GM23248 (cell line): Measurements from ENCODE around the gene AKT1S1. TPM values are rescaled to one million over a fixed set of nuclear protein-coding genes. Genes with fewer than 3 reads are reported as not detected.

Experiments used
- DNase-seq: peaks from one replicate; pipeline ENCODE4 v3.0.0-alpha.2; 2015
- H2AFZ ChIP-seq: fragments of 200-600 bp; sonication (generic); 2 replicates; pipeline ENCODE4 v1.6.1; 2016; ENCODE audit warnings: antibody characterized with exemption
- H3F3A ChIP-seq: fragments of 200-600 bp; sonication (generic); 2 replicates; pipeline ENCODE4 v1.6.1; 2016; ENCODE audit warnings: mild to moderate bottlenecking, antibody characterized with exemption, mixed run types; ENCODE audit not compliant: insufficient read depth
- H3K27ac ChIP-seq: fragments of 200-600 bp; sonication (generic); 2 replicates; pipeline ENCODE4 v1.5.1; 2016; ENCODE audit warnings: mild to moderate bottlenecking
- H3K27me3 ChIP-seq: fragments of 200-600 bp; sonication (generic); replicated peaks from 2 replicates; pipeline ENCODE4 v1.6.1; 2016; ENCODE audit warnings: mild to moderate bottlenecking; ENCODE audit not compliant: insufficient read depth
- H3K36me3 ChIP-seq: fragments of 200-600 bp; sonication (generic); 2 replicates; pipeline ENCODE4 v1.6.1; 2016; ENCODE audit warnings: low read depth, mild to moderate bottlenecking
- H3K4me1 ChIP-seq: fragments of 200-600 bp; sonication (generic); 2 replicates; pipeline ENCODE4 v1.6.1; 2016; ENCODE audit warnings: mild to moderate bottlenecking; ENCODE audit not compliant: insufficient read depth
- H3K4me2 ChIP-seq: fragments of 200-600 bp; sonication (generic); one replicate; pipeline ENCODE4 v1.6.1; 2016; ENCODE audit warnings: mild to moderate bottlenecking; ENCODE audit not compliant: unreplicated experiment
- H3K4me3 ChIP-seq: fragments of 200-600 bp; sonication (generic); 2 replicates; pipeline ENCODE4 v1.5.1; 2016; ENCODE audit warnings: mild to moderate bottlenecking
- H3K79me2 ChIP-seq: fragments of 200-600 bp; sonication (generic); 2 replicates; pipeline ENCODE4 v1.6.1; 2016; ENCODE audit warnings: mild to moderate bottlenecking; ENCODE audit not compliant: insufficient read depth
- H3K9ac ChIP-seq: fragments of 200-600 bp; sonication (generic); 2 replicates; pipeline ENCODE4 v1.6.1; 2016; ENCODE audit warnings: mild to moderate bottlenecking
- H3K9me2 ChIP-seq: fragments of 200-600 bp; sonication (generic); 2 replicates; pipeline ENCODE4 v1.6.1; 2016; ENCODE audit warnings: mixed run types, mild to moderate bottlenecking, moderate library complexity; ENCODE audit not compliant: insufficient read depth
- H3K9me3 ChIP-seq: fragments of 200-600 bp; sonication (generic); one replicate; pipeline ENCODE4 v1.6.1; 2017; ENCODE audit warnings: low read depth
- H4K20me1 ChIP-seq: fragments of 200-600 bp; sonication (generic); 2 replicates; pipeline ENCODE4 v1.6.0; 2016; ENCODE audit not compliant: insufficient read depth
- EZH2 ChIP-seq: fragments of 200-600 bp; sonication (generic); IDR thresholded peaks from 2 replicates; pipeline ENCODE4 v1.6.1; 2018; ENCODE audit warnings: antibody characterized with exemption, mild to moderate bottlenecking; ENCODE audit not compliant: insufficient read depth, poor library complexity, severe bottlenecking
- EZH2phosphoT487 ChIP-seq: fragments of 200-600 bp; sonication (generic); IDR thresholded peaks from 2 replicates; pipeline ENCODE4 v1.6.1; 2018; ENCODE audit warnings: antibody characterized with exemption, moderate library complexity, mild to moderate bottlenecking, low read depth; ENCODE audit not compliant: insufficient read depth
- WGBS, 2 experiments: methylation state at CpG; one replicate each; pipeline ENCODE4 v1.1.6; 2015 to 2017; ENCODE audit warnings: low lambda C conversion rate in 2 of 2, low coverage in 1 of 2; ENCODE audit errors: missing lambda C conversion rate in 2 of 2; 5-methylcytosine and 5-hydroxymethylcytosine counted together
- in situ Hi-C: fragments of 300-500 bp; cut with MboI; formaldehyde crosslinking; loops from 2 replicates; pipeline ENCODE4 v1.15.0; 2020
- polyA plus RNA-seq: library from polyadenylated mRNA; unstranded; fragments of >200 nt; fragmentation: Nextera tagmentation; extraction: Ambion mirVana; gene quantifications from 2 replicates; pipeline ENCODE4 v1.2.1, GENCODE V29; 2016
- total RNA-seq: library from RNA; depleted of rRNA; stranded (reverse); fragments of >200 nt; shearing (Covaris generic); gene quantifications from 2 replicates; pipeline ENCODE4 v1.2.3, GENCODE V29; 2014

AKT1S1 gene
- total and polyA plus RNA-seq, 2 experiments from 2014 or later, result 17.3 to 60.4 TPM

GRCh38 chr19:49872245-49873128 is 4.7 kb downstream of the AKT1S1 start:
- DNase-seq, result no peak
- Histone ChIP-seq H4K20me1 (no peaks in the 10 kb centered on the region), H3K9me3 (no peaks in the 10 kb centered on the region), H3K27me3 (no peaks in the 10 kb centered on the region), H3K4me3 (no peak overlapping the region), H2AFZ (no peak overlapping the region), H3K36me3 (0 out of 2 replicates have a peak, but pooled peaks cover 2% of the 10 kb centered on the region), H3K9ac (no peak overlapping the region), H3K9me2 (no peaks in the 10 kb centered on the region), H3F3A (peaks cover 16% of the 10 kb centered on the region; the same call in 1 of the 2 replicates), H3K4me1 (peaks cover 19% of the 10 kb centered on the region), H3K27ac (no peak overlapping the region), H3K4me2 (no peak overlapping the region), H3K79me2 (peaks cover 51% of the 10 kb centered on the region)
- TF ChIP-seq EZH2phosphoT487 (no peak), EZH2 (no peak)
- in situ Hi-C loops, result no loop called here
- 69 to 79% methylated on average over 15 to 27 of the region's 27 CpGs for WGBS, 2 experiments

DNA sequence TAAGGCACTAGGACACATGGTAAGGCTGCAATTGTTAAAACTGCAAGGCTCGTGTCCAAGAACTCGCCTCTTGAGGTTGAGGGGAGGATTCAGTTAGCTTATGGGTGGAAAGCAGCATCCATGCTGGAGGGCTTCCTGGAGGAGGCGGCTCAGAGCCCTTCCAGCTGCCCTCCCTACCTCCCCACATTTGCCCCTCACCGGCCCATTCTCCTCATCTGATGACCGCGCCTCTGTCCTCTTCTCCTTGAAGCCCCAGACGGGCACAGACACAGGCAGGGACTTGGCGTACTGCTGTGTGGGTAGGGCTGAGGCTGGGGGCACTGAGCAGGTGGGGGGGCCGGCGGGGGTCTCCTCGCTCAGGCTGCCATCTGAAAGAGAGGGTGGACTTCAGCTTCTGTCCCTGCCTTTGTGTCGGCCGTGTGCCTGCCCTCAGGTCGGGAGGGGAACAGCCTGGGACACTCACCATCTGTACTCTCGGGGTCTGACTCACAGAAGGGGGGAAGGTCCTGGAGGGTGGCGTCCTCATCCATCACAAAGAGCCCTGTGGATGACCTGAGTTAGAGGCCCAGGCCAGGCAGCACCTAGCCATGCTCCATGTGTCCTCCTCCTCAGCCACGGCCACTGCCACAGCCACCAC is 5.7 kb downstream of the AKT1S1 start:
- Histone ChIP-seq H3K27ac (no peak overlapping the region), H3K79me2 (peaks cover 54% of the 10 kb centered on the region), H3F3A (peaks cover 16% of the 10 kb centered on the region), H3K36me3 (0 out of 2 replicates have a peak, but pooled peaks cover 2% of the 10 kb centered on the region), H3K4me2 (no peak overlapping the region), H3K9ac (no peak overlapping the region), H3K4me3 (no peak overlapping the region), H3K9me2 (no peaks in the 10 kb centered on the region), H3K9me3 (no peaks in the 10 kb centered on the region), H3K27me3 (no peaks in the 10 kb centered on the region), H2AFZ (no peak overlapping the region), H3K4me1 (peaks cover 19% of the 10 kb centered on the region), H4K20me1 (no peaks in the 10 kb centered on the region)
- DNase-seq, result peak; percentile 35
- 83 to 88% methylated on average over 17 of the region's 17 CpGs for WGBS, 2 experiments
- no peak for TF ChIP-seq EZH2phosphoT487
- no peak for TF ChIP-seq EZH2
- in situ Hi-C loops, result no loop called here

DNA sequence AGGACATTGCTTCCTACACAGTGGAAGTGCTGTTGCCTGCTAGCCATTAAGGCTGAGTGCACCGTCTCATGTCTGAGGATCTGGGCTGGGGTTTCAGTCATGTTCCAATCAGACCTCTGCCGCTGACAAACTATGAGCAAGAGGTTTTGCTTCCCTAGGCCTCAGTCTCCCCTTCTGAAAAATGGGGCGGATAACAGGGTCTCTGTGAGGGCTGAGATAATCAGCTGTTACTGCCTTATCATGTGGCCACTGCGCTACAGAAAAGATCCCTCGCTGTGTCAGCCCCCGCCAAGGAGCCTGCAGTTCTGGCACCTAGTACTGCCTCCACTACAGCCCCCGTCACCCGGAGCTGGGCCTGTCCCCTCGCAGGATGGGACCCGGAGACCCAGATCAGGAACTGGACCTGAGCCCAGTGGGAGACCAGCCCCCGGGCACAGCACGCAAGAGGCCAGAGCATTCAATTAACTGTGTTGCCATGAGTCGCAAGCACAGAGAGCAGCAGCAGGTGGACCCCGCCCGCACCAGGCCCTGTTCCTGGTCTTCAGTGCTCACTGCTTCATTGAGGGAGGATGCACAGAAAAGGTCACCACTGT is 6.8 kb downstream of the AKT1S1 start:
- in situ Hi-C loops, result no loop called here
- no peak for DNase-seq
- peaks cover 55% of the 10 kb centered on the region for H3K79me2 ChIP-seq
- no peaks in the 10 kb centered on the region for H3K27me3 ChIP-seq
- peak overlapping the region; percentile 73 for H3K4me2 ChIP-seq
- no peaks in the 10 kb centered on the region for H4K20me1 ChIP-seq
- H3K27ac ChIP-seq, result peak overlapping the region; percentile 50
- no peaks in the 10 kb centered on the region for H3K9me3 ChIP-seq
- WGBS, 2 experiments, result 63 to 64% methylated on average over 15 of the region's 15 CpGs
- peak overlapping the region; percentile 68 for H3K4me3 ChIP-seq
- TF ChIP-seq EZH2 (no peak), EZH2phosphoT487 (no peak)
- H3F3A ChIP-seq, result peaks cover 16% of the 10 kb centered on the region
- H3K4me1 ChIP-seq, result peaks cover 26% of the 10 kb centered on the region
- 0 out of 2 replicates have a peak, but pooled peaks cover 2% of the 10 kb centered on the region for H3K36me3 ChIP-seq
- H2AFZ ChIP-seq, result peak overlapping the region; percentile 51; the same call in 1 of the 2 replicates
- no peaks in the 10 kb centered on the region for H3K9me2 ChIP-seq
- H3K9ac ChIP-seq, result peak overlapping the region; percentile 69
